Tongue (tissue), 2 donors: ENCODE data around the gene SPECC1. TPM values are rescaled to one million over a fixed set of nuclear protein-coding genes. Genes with fewer than 3 reads are reported as not detected.
"Not testable (repeated sequence)": the region's sequence is repeated elsewhere in the genome, so short reads cannot be mapped to it uniquely, and the experiment has no call there.

Experiments used
- DNase-seq: peaks from one replicate; pipeline ENCODE4 v3.0.0-alpha.2; 2015
- total RNA-seq: library from RNA; depleted of rRNA; stranded (reverse); fragments of >200 nt; gene quantifications from one replicate; pipeline ENCODE4 v1.2.3, GENCODE V29; 2014

SPECC1 gene
- total RNA-seq, 1 donor from 2014 or later = 23.1 TPM

DNA sequence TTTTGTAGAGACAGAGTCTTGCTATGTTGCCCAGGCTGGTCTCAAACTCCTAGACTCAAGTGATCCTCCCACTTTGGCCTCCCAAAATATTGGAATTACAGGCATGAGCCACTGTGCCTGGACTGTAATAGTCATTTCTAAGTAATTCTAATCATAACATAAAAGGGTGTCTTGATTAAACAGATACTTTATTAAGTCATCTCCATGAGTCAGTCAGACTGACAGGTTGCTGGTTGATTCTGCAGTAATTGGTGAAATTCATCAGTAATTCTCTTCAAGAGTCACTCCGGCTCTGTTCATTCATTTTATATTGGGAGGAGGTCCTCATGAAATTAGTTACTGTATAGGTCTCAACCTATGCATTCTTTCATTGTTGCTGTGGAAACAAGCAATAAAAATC is 85.6 kb downstream of the SPECC1 start:
- DNase-seq = no peak

DNA sequence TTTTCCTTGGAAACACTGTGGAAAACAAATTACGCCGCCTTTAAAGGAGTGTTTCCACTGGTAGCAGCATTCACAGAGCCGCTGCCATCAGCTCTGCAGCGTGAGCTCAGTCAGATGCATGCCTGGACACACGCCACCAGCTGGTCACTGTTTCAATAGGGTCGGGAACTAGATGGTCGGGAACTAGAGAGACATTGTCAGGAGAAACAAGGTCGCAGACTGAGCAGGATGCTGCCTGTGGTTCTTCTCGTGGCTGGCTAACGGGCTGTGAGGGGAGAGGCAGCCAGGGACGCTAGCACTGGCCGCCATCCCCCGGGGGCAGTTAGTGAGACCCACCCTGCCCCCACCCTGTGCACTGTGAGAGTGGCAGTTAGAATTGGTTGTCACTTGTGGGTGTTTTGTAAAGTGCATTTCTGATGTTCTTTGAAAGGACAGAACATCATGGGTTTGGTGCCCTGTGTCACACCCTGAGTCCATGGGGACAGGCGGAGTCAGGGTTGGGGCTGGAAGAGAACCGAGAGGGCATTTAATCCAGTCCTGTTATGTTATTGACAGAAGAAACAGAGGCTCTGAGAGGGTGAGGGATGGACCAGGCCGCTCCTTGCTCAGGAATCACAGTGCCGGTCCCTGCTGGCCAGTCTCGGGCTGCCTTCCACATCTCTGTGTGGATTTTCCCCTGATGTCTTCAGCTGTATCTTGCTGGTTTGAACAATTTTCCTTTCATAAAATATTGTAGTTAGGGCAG is 86.3 kb downstream of the SPECC1 start:
- peak; percentile 84 for DNase-seq

DNA sequence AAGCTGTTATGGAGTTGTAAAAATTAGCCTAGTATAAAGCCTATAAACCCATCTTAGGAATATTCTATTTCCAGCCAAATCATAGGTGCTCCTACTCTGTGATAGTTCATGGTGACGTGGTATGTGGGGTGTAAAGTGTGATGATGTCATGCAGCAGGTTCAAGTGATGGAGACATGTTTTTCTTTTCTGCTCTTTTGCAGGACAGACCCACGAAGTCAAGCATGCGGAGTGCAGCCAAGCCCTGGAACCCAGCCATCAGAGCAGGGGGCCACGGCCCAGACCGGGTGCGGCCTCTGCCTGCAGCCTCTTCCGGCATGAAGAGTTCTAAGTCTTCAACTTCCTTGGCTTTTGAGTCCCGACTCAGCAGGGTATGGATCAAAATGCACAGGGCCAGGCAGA is 87.3 kb downstream of the SPECC1 start:
- no peak for DNase-seq

DNA sequence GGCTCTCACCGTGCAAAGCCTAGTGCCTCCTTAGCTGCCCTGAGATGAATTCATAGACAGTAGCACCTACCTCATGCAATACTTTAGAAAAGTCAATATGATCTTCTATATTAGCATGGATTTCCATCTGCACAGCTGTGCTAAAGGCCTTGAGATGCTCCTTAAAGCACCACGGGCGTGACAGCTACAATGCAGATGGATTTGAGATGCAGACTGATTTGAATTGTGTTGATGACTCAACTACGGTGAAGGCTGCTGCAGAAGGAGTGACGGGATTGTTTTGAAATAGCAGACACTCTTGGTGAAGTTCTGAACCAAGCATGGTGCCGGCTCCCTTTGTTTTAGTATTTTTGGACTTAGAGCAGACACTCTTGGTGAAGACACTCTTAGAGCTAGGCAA is 88.2 kb downstream of the SPECC1 start:
- DNase-seq = no peak

DNA sequence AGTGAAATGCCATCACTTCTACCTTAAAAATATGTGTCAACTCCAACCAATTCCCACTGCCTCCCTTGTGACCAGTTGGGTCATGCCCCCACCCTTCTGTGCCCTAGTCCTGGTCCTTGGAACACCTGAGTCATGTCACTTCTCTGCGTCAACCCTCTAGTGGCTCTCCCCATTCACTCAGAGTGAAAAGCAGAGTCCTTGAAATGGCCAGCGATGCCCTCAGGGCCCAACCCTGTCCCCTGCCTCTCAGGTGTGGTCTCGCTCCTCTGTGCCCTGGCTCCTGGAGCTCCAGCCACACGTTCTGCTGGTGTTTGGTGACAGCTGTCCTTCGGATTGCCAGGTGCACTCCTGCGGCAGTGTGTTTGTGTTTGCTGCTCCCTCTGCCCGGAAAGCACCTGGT is 89.2 kb downstream of the SPECC1 start:
- DNase-seq = no peak

DNA sequence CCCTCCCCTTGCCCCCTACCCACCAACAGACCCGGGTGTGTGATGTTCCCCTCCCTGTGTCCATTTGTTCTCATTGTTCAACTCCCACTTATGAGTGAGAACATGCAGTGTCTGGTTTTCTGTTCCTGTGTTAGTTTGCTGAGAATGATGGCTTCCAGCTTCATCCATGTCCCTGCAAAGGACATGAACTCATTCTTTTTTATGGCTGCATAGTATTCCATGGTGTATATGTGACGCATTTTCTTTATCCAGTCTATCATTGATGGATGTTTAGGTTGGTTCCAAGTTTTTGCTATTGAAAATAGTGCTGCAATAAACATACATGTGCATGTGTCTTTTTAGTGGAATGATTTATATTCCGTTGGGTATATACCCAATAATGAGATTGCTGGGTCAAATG is 91.6 kb downstream of the SPECC1 start:
- not testable (repeated sequence) for DNase-seq

DNA sequence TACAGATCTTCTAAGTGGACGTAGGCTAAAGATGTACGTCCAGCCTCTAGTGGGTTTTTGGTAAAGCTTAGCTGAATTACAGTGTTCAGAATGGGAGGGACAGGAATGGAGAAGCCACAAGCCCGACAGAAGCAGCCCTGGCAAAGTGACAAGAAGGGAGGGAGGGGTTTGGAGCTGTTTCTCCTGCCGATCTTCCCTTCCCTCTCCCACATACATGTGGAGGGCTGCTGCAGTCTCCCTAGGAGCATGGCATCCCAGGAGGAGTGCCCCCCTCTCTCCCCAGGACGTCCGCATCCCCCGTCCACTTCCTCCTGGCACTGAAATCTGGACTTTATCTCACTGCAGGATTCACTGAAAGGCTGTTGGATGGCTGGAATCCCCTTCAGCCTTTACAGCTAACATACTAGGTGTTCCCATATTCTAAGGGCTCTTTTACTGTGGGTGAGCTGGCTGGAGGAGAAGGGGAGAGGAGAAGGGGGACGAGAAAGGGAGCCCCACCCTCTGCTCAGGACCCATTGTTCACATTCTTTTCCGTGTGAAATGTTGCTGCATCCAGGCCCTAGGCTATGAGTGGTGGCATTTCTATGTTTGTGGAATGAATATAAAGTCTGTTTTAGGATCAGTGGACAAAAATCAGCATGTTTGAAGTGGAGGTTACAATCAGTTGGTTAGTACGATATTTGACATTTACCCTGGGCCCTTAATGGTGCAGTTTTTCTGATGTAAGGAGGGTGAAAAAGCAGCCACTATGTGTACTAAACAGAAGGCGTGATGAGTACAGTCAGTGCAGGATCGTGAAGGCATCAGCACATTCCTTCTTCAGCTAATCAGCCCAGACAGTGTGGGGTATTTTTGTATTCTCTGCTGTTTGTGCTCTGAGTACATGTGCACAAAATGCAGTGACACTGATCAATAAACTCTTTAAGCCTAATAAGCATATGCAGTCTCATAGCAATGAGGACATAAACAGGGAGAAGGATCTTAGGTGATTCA is 94.6 kb downstream of the SPECC1 start:
- peak; percentile 33 for DNase-seq

DNA sequence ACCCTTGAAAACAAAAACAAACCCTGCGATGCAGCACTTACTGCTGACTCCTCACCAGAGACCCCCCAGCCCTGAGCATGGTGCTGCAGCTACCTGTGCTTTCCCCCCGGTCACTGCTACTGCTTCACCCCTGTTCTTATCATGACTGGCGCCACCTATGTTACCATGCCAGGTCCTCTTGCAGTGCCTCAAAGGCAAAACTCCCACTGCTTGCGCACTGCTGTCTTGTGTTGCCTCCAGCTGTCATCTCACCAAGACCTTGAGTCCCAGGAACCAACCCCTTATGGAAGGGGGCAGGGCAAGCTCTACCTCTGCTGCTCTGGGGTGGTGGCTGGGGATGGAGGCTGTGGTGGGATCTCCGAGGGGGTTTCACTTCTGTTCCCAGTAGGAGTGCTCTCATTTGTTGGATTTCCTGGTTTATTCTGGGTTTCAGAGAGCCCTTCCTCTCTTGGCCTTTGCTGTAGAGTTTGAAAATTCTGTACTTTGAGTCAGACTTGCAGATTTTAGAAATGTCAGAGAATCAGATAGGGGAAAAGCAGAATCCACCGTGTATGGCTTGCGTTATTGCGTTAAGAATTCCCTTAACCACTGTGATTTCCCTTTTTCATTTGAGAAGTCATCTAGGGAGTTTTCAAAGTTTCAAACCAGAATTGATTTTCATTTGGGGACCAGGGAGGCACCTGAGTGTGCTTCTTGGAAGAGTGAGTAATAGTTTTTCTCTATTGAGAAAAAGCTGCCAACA is 96.6 kb downstream of the SPECC1 start:
- DNase-seq = no peak

DNA sequence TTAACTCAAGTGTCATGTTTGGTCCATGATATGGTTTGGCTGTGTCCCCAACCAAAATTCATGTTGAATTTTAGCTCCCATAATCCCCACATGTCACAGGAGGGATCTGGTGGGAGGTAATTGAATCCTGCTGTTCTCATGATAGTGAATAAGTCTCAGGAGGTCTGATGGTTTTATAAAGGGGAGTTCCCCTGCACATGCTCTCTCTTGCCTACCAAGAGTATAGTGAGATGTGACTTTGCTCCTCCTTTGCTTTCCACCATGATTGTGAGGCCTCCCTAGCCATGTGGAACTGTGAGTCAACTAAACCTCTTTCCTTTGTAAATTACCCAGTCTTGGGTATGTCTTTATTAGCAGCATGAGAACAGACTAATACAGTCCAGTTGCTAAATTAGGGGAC is 97.3 kb downstream of the SPECC1 start:
- not testable (repeated sequence) for DNase-seq

DNA sequence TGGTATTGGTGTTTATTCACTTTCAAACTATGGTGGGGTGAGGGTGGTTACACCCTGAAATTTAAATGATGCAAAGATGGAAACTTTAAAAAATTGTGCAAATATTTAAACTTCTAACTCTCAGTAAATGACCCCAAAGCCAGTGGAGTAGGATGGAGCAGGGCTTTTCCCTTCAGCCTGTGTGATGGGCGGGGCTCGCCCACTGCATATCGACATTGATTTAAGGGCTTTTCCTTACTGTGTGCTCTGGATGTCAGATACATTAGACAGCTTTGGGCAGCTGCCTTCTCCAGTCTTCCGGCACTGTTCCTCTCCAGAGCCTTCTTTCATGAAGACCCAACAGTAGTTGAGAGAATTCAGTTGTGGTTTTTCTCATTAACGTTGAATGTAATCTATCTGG is 99.9 kb downstream of the SPECC1 start:
- no peak for DNase-seq

DNA sequence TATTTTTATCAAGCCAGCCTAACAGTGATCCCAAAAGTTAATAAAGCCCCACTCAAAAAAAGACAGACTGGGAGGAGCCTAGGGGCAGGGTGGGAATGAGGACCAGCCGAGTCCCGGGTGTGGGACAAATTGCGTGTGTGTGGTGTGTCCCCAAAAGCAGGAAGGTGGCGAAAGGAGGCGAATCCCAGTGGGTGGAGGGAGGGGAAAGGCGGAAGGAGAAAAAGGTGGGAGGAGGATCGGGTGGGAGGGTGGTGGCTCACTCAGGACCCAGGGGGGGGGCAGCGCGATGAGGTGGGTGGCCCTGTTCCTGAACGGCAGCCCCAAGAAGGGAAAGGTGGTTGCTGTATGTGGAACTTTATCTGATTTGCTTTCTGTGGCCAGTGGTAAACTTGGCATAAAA is 102.4 kb downstream of the SPECC1 start:
- DNase-seq = no peak

DNA sequence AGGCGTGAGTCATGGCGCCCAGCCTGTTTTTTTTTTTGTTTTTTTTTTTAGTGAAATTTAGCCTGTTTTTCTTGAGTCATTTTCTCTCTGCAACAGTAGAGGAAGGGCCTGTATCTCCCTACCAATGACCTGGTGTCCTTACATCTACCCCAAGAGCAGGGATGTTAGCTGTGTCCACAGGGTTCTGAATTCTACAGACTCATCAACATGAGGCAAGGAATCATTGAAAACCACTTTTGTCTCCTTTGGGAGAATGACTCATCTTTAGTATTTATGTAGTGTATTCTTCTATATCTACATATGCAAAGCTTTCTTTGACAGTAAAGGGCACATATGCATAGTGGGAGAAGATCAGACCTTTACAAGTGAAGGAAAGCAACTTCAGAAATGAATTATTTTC is 105.3 kb downstream of the SPECC1 start:
- DNase-seq = no peak

DNA sequence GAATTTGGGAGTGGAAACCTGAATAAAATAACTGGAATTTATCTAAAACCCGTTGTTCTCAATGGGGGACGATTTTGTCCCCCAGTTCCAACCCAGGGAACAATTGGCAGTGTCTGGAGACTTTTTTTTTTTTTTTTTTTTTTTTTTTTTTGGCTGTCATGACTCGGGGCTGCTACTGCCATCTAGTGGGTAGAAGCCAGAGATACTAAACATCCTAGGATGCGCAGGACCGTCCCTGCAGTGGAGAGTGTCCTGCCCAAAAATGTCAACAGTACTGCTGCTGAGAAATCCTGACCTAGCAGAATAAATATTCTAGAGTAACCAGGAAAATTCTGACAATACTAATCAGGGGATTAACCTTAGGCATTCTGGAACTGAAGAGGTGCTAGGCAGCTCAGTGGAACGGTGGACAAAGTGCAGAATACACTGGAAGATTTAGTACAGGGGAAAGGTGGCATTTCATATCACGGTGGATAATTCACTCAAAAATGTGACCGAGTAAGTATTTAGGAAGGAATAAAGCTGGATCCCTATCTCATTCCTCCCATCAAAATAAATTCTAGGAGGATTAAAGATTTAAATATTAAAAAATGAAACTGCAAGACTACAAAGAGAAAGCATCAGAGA is 107.6 kb downstream of the SPECC1 start:
- DNase-seq = peak; percentile 85

DNA sequence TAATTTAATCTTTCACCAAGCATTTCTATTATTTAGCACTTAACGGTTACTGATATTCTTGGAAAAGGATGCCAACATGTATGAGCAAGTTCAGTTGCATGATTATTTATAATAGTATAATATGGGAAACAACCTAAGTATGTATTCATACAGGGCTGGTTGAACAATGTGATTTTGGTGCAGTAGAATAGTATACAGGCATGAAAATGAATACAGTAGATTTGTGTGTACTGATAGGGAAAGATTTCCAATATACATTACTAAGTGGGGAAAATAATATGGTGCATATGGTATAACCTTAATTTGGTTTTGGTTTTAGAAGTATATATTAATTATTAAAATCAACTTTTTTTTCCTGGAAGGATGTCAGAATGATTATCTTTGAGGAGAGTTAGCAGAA is 109.1 kb downstream of the SPECC1 start:
- DNase-seq = no peak

DNA sequence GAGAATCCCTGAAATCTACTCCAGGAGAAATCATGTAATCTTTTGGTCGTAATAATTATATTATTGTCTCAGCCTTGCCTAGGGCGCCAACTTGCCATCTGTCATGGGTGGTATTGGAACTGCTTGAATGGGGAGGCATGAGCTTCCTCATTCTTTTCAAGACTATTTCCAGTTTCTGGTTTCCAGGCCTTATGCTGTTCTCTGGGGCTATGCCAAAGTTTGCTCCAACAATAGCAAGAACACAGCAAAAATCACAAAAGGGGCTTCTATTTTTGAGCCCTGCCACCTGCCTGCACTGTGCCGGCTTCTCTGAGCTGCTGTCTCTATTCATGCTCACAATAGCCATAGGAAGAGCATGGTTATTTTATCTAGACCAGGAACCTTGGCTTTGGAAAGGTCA is 111.7 kb downstream of the SPECC1 start:
- peak; percentile 89 for DNase-seq

DNA sequence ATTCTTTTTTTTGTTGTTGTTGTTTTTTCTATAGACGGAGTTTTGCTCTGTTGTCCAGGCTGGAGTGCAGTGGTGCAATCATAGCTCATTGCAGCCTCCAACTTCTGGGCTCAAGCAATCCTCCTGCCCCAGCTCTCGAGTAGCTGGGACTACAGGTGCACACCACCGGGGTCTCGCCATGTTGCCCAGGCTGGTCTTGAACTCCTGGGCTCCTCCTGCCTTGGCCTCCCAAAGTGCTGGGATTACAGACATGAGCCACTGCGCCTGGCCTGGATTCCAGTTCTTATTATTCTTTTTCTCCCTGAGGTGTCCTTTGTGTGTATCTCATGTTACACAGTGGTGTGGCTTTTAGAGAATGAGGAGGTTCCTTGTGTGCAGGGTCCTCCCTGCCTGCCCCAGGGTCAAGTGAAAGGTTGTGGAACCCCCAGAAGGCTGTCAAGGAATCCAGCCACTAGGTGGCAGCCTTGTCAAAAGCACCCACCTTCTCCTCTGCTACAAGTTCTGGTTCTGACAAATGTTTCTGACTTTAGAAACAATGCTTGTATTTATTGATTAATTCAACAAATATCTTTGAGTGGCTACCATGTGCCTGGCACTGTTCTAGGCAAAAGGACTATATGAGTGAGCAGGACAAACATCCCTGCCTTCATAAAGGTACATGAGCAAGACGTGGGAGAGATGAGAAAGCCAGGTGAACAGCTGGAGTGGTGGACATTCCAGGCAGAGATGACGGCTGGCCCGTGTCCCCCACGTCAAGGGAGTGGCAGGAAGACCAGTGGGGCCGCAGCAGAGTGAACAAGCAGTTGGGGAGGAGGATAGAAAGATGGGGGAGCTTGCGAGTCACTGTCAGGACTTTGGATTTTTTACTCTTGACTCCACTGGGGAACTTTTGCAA is 112.4 kb downstream of the SPECC1 start:
- peak; percentile 73 for DNase-seq

DNA sequence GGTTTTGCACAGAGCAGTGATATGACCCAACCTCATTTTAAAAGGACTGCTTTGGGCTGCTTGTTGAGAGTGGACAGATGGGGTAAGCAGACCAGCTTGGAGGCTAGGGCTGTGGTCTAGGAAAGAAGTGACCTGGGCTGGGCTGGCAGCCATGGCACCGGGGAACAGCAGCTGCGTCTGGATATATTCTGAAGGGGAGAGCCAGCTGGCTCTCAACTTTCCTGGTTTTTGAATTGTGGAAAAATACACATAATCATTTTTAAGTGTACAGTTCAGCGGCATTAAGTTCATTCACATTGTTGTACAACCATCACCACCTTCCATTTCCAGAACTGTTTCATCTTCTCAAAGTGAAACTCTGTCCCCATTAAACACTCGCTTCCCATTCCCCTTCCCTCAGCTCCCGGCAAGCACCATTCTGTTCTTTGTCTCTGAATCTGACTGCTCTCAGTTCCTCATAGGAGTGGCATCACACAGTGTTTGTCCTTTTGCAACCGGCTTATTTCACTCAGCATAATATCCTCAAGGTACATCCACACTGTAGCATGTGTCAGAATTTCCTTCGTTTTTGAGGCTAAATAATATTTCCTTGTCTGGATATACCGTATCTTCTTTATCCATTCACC is 113.2 kb downstream of the SPECC1 start:
- peak; percentile 73 for DNase-seq

DNA sequence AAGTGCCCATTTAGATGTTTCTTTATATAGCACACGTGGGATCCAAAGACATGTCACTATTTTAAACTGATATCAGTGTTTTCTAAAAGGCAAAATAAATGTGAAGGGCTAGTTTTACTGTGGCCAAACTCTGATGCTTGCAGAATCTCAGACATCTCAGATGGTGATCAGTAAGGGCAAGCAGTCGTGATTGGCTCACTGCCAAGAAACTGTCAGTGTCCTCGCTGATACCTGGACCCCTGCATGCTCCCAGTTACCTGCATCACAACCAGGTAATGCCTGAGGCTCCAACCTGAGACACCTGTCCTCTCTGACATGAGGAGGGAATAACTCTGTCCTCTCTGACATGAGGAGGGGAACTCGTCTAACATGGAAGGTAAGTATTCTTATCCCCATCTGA is 114.0 kb downstream of the SPECC1 start:
- no peak for DNase-seq

DNA sequence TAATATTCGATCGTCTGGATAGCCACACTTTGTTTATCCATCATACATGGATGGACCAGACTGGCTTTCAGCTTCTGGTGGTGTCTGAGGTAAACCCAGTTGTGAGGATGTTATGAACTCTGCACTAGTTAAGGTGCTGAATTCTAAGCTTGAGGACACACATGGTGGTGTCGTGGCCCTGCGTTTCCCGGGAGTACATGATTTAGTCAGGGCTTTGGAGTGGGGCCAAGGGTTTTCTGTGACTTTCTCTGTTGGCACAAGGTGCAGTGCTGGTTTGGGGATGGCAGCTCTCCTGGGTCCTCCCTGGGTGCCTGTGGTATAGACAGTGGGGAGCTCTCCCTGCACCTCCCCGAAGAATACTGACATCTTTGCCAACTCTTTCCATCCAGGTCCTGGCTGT is 116.6 kb downstream of the SPECC1 start:
- no peak for DNase-seq

DNA sequence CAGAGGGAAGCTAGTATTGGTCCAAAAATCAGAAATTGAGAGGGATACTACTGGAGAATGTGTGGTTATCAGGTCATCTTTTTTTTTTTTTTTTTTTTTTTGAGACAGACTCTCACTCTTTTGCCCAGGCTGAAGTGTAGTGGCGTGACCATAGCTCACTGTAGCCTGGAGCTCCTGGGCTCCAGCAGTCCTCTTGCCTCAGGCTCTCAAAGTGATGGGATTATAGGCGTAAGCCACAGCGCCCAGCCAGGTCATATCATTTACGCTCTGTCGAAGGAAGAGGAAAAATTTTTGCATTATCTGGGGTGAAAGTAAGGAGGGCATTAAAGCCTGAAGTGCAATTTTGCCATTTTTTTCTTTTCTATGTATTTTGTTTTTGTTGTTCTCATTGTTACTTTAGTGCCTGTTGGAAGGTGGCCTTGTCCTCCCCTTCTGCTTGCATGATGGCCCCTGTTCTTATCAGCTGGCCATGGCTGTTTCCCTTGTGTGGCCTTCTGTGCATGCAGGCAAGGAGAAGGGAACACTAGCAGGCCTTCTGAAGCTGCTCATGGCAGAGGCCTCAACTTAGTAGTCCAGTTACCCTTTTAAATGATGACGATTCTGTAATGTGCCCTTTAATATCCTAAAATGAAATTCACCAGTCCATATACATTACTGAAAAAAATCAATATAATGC is 118.3 kb downstream of the SPECC1 start:
- DNase-seq = no peak
